Hindlimb muscle (tissue), 1 donor: ENCODE measurements around the gene DDX6. TPM values are rescaled to one million over a fixed set of nuclear protein-coding genes. Genes with fewer than 3 reads are reported as not detected.
"Not testable (repeated sequence)": the region's sequence is repeated elsewhere in the genome, so short reads cannot be mapped to it uniquely, and the experiment has no call there.

Experiments
- DNase-seq: peaks from one replicate; pipeline ENCODE4 v3.0.0-alpha.2; 2013
- polyA plus RNA-seq: library from polyadenylated mRNA; unstranded; fragments of 120-200 nt; gene quantifications from one replicate; pipeline ENCODE4 v1.2.1, GENCODE V29; 2013; ENCODE audit not compliant: insufficient read length

Gene DDX6
- polyA plus RNA-seq, 1 donor: 68.1 TPM

- peak; percentile 86 for DNase-seq
Measured at GRCh38 chr11:118790357-118791110, 430 bp downstream of the DDX6 start.

GRCh38 chr11:118789501-118790356 lies 1.2 kb downstream of the DDX6 start:
- DNase-seq: peak; percentile 23

GRCh38 chr11:118786657-118787056 lies 4.3 kb downstream of the DDX6 start:
- no peak for DNase-seq

- DNase-seq: no peak
Measured at GRCh38 chr11:118785362-118785761, 5.6 kb downstream of the DDX6 start.

GRCh38 chr11:118783724-118784495 lies 7.1 kb downstream of the DDX6 start:
- DNase-seq: no peak

GRCh38 chr11:118783324-118783723 lies 7.6 kb downstream of the DDX6 start:
- DNase-seq: not testable (repeated sequence)

GRCh38 chr11:118778898-118779297 lies 12.1 kb downstream of the DDX6 start:
- no peak for DNase-seq

GRCh38 chr11:118774032-118774431 lies 16.9 kb downstream of the DDX6 start:
- no peak for DNase-seq

- DNase-seq: no peak
Measured at GRCh38 chr11:118771547-118772288, 19.2 kb downstream of the DDX6 start.

GRCh38 chr11:118768690-118769089 lies 22.3 kb downstream of the DDX6 start:
- DNase-seq: no peak

- no peak for DNase-seq
Measured at GRCh38 chr11:118766035-118766434, 24.9 kb downstream of the DDX6 start.

GRCh38 chr11:118765095-118765691 lies 25.8 kb downstream of the DDX6 start:
- DNase-seq: not testable (repeated sequence)

GRCh38 chr11:118763041-118763440 lies 27.9 kb downstream of the DDX6 start:
- DNase-seq: no peak

GRCh38 chr11:118761981-118762380 lies 29.0 kb downstream of the DDX6 start:
- not testable (repeated sequence) for DNase-seq

GRCh38 chr11:118757876-118758399 lies 33.0 kb downstream of the DDX6 start:
- no peak for DNase-seq

GRCh38 chr11:118752654-118753053 lies 38.3 kb downstream of the DDX6 start:
- no peak for DNase-seq

GRCh38 chr11:118749429-118749828 lies 41.5 kb downstream of the DDX6 start:
- DNase-seq: no peak

GRCh38 chr11:118748056-118748455 lies 42.9 kb downstream of the DDX6 start:
- no peak for DNase-seq

GRCh38 chr11:118746988-118747585 lies 43.9 kb downstream of the DDX6 start:
- no peak for DNase-seq

- DNase-seq: no peak
Measured at GRCh38 chr11:118744046-118744445, 46.9 kb downstream of the DDX6 start.

- no peak for DNase-seq
Measured at GRCh38 chr11:118742304-118742703, 48.7 kb downstream of the DDX6 start.
